Gastrocnemius medialis (tissue), 4 donors: ENCODE results near the gene SPOCD1.

Experiments used
- POLR2A ChIP-seq, 2 donors: fragments of 450-650 bp; IDR thresholded peaks; one replicate each; pipeline ENCODE4 v1.6.1; 2017; ENCODE audit warnings: antibody characterized with exemption in 2 of 2, mild to moderate bottlenecking in 2 of 2, moderate library complexity in 2 of 2
- TF ChIP-seq, protein P1 (sequence below), 5 experiments: fragments of 450-650 bp in 3 of 5; fragments of 200-600 bp in 2 of 5; sonication (generic) in 2 of 5; IDR thresholded peaks in 4 of 5; conservative IDR thresholded peaks in 1 of 5; 1 replicate in 4 of 5; 2 replicates in 1 of 5; pipeline ENCODE4 v1.5.1; 2016 to 2019; ENCODE audit warnings: antibody characterized with exemption in 5 of 5, mild to moderate bottlenecking in 3 of 5, moderate library complexity in 3 of 5

DNA sequence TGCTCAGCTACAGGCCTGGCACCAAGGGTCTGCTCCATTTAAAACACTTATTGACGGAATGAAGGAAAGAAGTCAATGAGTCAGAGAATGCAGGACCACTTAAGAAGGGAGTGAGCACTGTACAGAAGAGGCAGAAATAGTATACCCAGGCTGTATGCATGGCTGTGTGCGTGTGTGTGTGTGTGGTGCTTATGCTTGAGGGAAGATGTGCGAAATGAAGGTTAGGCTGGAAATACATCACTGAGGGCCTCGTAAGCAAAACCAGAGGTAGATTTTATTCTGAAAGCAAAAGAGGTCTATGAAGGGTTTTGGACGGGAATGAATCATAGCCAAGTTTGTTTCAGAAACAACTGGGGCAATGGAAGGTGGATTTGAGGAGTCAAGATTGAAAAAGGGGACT is 42.0 kb downstream of the SPOCD1 start:
- no peak for TF ChIP-seq POLR2A (IDR thresholded peaks at IDR 0.05)
- TF ChIP-seq, protein P1, sequence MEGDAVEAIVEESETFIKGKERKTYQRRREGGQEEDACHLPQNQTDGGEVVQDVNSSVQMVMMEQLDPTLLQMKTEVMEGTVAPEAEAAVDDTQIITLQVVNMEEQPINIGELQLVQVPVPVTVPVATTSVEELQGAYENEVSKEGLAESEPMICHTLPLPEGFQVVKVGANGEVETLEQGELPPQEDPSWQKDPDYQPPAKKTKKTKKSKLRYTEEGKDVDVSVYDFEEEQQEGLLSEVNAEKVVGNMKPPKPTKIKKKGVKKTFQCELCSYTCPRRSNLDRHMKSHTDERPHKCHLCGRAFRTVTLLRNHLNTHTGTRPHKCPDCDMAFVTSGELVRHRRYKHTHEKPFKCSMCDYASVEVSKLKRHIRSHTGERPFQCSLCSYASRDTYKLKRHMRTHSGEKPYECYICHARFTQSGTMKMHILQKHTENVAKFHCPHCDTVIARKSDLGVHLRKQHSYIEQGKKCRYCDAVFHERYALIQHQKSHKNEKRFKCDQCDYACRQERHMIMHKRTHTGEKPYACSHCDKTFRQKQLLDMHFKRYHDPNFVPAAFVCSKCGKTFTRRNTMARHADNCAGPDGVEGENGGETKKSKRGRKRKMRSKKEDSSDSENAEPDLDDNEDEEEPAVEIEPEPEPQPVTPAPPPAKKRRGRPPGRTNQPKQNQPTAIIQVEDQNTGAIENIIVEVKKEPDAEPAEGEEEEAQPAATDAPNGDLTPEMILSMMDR (IDR thresholded peaks at IDR 0.05 in 4 of 5, conservative IDR thresholded peaks at IDR 0.05 in 1 of 5): no peak
